ENCODE data around the gene STN1.

The STN1 gene

GRCh38 chr10:103888113-103888841 lies 29.7 kb downstream of the STN1 start:
- no peaks in the 10 kb centered on the region for H3K79me2 ChIP-seq (ENCODE audit: insufficient read depth, low read length)
- no peak overlapping the region for H2AFZ ChIP-seq (ENCODE audit: low read length)
- H3K9ac ChIP-seq (ENCODE audit: low read length), result no peak overlapping the region
- H3F3A ChIP-seq (ENCODE audit: insufficient read depth, low read length), result no peaks in the 10 kb centered on the region
- H3K27ac ChIP-seq (ENCODE audit: low read depth, low read length, poor library complexity, severe bottlenecking), result no peak overlapping the region
- H3K4me1 ChIP-seq (ENCODE audit: insufficient read depth, low read length, severe bottlenecking), result no peaks in the 10 kb centered on the region
- no peaks in the 10 kb centered on the region for H4K20me1 ChIP-seq (ENCODE audit: insufficient read depth, low read length)
- H3K9me2 ChIP-seq (ENCODE audit: low read depth, low read length), result no peaks in the 10 kb centered on the region
- no peaks in the 10 kb centered on the region for H3K9me3 ChIP-seq (ENCODE audit: low read length)
- TF ChIP-seq EZH2 (IDR thresholded peaks at IDR 0.05; ENCODE audit: borderline replicate concordance, low read length), result no peak
- peak; percentile 96 for TF ChIP-seq CTCF (IDR thresholded peaks at IDR 0.05; ENCODE audit: low read length)
- no peak overlapping the region for H3K4me3 ChIP-seq (ENCODE audit: low read depth, low read length, poor library complexity, severe bottlenecking)
- no peak overlapping the region for H3K4me2 ChIP-seq (ENCODE audit: low read length)
- no peaks in the 10 kb centered on the region for H3K27me3 ChIP-seq (ENCODE audit: insufficient read depth, low read length)
- H3K36me3 ChIP-seq (ENCODE audit: insufficient read depth, low read length), result peaks cover 21% of the 10 kb centered on the region; the same call in 1 of the 2 replicates

GRCh38 chr10:103885617-103886016 lies 32.4 kb downstream of the STN1 start:
- TF ChIP-seq EZH2 (IDR thresholded peaks at IDR 0.05; ENCODE audit: borderline replicate concordance, low read length), result no peak
- TF ChIP-seq CTCF (IDR thresholded peaks at IDR 0.05; ENCODE audit: low read length), result no peak
- Histone ChIP-seq H3K27me3 (ENCODE audit: insufficient read depth, low read length) (no peaks in the 10 kb centered on the region), H3K4me3 (ENCODE audit: low read depth, low read length, poor library complexity, severe bottlenecking) (no peak overlapping the region), H3K4me2 (ENCODE audit: low read length) (no peak overlapping the region), H3F3A (ENCODE audit: insufficient read depth, low read length) (no peaks in the 10 kb centered on the region), H3K9ac (ENCODE audit: low read length) (no peak overlapping the region), H3K79me2 (ENCODE audit: insufficient read depth, low read length) (no peaks in the 10 kb centered on the region), H3K27ac (ENCODE audit: low read depth, low read length, poor library complexity, severe bottlenecking) (no peak overlapping the region), H3K4me1 (ENCODE audit: insufficient read depth, low read length, severe bottlenecking) (no peaks in the 10 kb centered on the region), H3K9me2 (ENCODE audit: low read depth, low read length) (no peaks in the 10 kb centered on the region), H2AFZ (ENCODE audit: low read length) (no peak overlapping the region), H3K36me3 (ENCODE audit: insufficient read depth, low read length) (peaks cover 26% of the 10 kb centered on the region; the same call in 1 of the 2 replicates), H4K20me1 (ENCODE audit: insufficient read depth, low read length) (no peaks in the 10 kb centered on the region), H3K9me3 (ENCODE audit: low read length) (no peaks in the 10 kb centered on the region)

GRCh38 chr10:103884681-103885139 lies 33.3 kb downstream of the STN1 start:
- peaks cover 32% of the 10 kb centered on the region for H3K36me3 ChIP-seq (ENCODE audit: insufficient read depth, low read length)
- no peaks in the 10 kb centered on the region for H3K79me2 ChIP-seq (ENCODE audit: insufficient read depth, low read length)
- no peaks in the 10 kb centered on the region for H3K9me2 ChIP-seq (ENCODE audit: low read depth, low read length)
- H3K4me2 ChIP-seq (ENCODE audit: low read length), result no peak overlapping the region
- H3K27ac ChIP-seq (ENCODE audit: low read depth, low read length, poor library complexity, severe bottlenecking), result no peak overlapping the region
- H3F3A ChIP-seq (ENCODE audit: insufficient read depth, low read length), result no peaks in the 10 kb centered on the region
- TF ChIP-seq EZH2 (IDR thresholded peaks at IDR 0.05; ENCODE audit: borderline replicate concordance, low read length) (no peak), CTCF (IDR thresholded peaks at IDR 0.05; ENCODE audit: low read length) (peak; percentile 83)
- no peaks in the 10 kb centered on the region for H4K20me1 ChIP-seq (ENCODE audit: insufficient read depth, low read length)
- H3K4me1 ChIP-seq (ENCODE audit: insufficient read depth, low read length, severe bottlenecking), result no peaks in the 10 kb centered on the region
- H3K9ac ChIP-seq (ENCODE audit: low read length), result no peak overlapping the region
- no peaks in the 10 kb centered on the region for H3K27me3 ChIP-seq (ENCODE audit: insufficient read depth, low read length)
- H3K4me3 ChIP-seq (ENCODE audit: low read depth, low read length, poor library complexity, severe bottlenecking), result no peak overlapping the region
- no peaks in the 10 kb centered on the region for H3K9me3 ChIP-seq (ENCODE audit: low read length)
- no peak overlapping the region for H2AFZ ChIP-seq (ENCODE audit: low read length)

All from OCI-LY1 (cell line).